HG03565 (cell line): ENCODE results near the gene TCF4.

Experiments used
- ATAC-seq: cut with Tn5 transposase; IDR thresholded peaks from one replicate; pipeline ENCODE4 v1.9.1; 2021; ENCODE audit warnings: mild to moderate bottlenecking, moderate library complexity; ENCODE audit not compliant: unreplicated experiment

Gene TCF4

DNA sequence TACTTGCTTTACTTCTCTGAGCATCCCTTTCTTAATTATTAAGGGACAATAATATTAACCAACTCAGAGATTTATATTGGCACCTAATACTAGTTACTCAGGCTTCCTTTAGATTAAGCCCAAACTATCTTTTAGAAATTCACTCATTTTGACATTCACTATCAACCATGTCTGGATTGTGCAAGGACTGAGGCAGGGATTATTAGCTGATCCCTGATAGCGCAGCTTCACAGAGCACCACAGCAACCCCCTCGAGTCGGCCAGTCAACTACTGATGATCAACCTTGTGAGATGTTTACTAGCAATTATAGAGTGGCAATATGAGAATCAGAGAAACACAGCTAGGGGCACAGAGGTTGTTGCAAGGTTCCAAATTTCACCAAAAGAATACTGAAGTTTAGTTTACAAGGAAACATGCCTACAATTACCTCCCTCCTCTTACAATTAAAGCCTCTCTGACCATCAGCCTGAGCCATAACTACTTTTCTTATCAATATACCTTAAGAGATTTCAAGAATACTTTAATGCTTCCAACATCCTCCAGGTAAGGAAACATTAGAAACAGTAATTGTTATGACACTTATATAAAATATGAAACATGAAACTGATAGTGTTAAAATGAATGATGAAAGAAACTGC lies 191.6 kb downstream of the TCF4 start:
- no peak for ATAC-seq

DNA sequence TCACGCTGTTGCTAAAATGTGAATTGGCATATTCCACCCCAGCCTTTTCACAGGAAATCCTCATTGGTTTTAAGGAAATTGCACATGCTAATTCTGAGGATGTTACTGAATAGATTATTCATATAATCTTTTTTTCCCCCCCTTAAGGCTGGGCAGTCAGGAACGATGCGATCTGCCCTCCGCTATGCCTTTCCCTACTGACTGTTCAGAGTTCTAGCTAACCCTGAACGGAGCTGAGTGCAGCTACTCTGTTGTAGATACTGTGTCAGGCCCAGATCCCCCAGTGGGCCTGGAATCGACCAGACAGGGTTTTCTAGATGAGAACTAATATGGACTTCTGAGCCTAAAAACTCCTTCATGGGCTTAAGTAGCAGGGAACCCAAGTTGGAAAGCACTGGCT lies 192.2 kb downstream of the TCF4 start:
- ATAC-seq: no peak

DNA sequence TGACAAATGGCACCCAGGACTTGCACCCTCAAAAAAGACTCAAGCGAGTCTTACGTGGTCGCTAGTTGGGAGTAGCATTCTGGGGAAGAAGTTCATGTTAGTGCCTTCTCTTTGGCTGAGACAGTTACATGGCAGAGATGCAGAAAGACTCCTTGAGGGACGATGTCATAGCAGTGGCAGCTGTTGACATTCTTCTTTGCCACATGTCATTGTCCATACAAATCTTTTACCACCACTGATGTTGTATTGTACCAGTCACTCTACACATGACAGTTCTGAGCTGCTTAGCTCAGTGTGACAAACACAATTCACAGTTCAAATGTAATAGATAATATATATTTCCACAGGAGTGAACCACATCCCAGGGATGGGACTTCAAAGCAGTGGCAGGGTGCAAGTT lies 197.1 kb downstream of the TCF4 start:
- no peak for ATAC-seq

DNA sequence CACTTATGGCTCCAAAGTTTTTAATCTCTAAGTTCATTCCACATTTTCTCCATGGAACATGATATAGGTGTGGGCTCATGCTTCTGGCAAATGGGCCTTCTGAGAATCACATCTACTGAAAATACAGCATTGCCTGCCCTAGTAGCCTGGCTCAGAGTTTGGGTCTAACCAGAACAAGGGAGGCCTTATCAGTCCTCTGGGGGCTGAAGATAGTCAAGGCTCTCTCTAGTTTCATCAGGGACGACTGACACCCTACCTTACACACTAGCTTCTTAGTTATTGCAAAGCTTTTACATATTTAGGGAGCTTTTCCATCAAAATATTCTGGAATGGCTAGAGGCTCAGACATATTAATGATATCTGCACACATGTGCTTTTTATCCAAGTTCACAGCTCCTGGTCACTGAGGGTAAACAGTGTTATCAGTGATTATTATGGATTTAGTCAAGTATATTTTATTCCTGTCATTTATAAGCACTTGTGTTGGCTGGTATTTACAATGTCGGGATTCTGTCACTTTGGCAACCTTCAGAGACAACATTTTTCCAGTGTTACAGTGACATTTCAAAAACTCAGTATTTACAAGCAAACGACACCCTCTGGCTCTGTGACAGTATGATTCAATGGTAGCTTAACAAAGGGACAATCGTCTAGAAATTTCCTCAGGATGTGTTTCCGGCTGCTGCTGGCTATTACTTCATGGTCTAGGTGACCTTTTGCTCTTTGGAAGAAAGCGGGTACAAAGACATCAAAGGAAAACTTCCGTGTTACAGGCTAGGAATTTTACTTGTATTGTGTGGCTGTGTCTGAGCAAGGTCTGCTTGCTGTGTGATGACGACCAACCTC lies 200.6 kb downstream of the TCF4 start:
- no peak for ATAC-seq

DNA sequence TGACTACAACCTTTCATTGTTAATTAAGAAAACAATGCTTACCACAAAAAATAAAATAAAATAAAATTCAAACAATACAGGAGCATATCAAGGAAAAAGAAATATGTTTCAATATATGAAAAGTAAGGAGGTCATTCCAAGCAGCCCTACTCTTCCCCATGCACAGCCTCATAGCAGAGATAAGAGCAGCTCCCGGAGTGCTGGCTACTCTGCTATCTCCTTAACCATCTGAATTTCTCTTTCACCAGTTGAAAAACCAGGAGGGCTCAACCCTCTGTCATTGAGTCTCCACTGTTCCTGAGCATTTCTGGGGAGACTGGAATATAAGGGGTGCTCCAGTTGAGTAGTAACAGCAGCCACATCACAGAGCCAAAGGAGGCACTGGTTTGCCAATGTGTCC lies 201.4 kb downstream of the TCF4 start:
- ATAC-seq: no peak

DNA sequence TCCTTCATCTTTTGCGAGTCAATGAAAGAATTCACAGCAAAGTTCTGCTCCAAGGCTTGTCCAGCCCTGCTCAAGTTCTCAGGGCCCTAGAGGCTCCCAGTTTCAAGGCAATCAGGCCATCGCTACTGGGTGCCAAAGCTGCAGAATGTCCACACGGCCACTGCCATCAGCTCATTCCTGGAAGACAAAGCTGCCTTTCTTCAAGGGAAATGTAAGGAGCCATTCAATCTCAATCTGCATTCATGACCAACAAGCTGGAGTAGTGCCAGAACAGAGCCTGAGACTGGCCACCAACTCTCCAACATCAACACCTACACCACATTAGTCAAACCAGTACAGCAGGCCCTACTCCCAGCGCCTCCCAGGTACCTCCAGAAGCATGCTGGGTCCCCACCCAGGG lies 202.2 kb downstream of the TCF4 start:
- ATAC-seq: no peak

DNA sequence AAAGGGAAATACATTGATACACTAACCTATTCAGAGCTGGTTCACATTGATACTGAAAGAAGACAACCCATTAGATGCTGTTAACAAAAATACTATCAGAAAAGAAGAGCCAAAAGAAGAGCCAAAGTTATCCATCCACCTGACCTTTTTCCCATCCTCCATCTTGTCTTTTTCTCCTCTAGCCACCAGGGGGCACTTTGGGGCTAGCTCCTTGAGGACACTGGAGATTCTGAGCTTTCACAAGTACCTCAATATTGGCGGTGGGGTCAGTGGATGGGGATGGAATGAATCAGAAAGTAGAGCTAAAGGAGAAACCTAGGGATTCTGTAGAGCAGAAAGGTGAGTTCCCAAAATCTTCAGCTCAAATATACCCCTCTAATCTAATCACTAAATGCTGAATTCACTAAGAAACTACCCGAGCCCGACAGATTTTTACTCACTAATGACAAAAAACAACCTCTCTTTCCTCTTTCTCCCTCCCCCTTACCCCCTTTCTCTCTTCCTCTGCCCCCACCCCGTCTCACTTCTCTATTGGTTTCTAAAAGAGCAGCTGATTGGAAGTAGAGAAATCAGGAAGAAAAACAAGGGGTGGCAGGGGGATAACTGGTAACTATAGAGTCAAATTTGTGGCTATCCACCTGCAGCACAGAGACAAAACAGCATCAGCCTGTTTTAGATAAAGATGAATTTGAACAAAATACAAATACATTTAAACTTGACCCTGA lies 203.3 kb downstream of the TCF4 start:
- ATAC-seq: no peak

DNA sequence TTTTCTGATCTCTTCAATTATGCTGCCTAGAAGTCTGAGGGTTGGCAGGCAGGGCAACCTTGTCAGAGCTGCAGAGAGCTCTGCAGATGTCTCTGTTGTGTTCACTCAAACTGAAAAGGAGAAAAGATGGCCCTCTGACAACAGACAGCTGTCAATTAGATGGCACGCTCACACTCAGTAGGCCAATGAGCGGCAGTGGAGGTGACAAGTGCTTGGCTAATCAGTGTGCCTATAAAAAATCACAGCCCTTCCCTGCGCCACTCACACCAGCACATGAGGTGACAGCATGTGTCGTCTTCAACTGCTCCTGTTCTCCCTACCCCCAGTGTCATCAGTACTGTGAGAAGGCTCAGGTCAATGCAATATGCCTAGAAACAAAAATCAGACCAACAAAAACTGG lies 203.9 kb downstream of the TCF4 start:
- no peak for ATAC-seq

DNA sequence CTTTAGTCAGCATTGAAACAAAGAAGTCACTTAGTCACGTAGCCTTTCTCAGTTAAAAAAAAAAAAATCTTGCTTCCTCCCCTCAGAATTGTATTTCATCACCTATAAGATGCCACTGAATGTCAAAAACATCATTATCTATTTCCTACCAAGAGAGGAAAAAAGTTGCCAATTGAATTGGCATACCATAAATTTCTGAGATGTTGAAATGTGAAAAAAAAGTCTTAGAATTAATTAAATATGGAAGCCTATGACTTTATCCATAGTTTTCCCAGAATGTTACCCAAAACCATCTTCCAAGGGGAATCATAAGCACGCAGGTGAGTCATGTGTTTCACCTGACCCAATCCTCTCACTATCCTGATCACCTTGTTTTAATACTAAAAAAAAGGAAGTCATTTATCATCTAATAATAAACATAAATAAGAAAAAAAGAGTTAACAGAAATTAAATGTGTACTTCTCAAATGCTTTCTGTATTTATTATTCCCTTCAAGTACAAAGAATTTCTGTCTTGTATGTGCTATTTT lies 205.7 kb downstream of the TCF4 start:
- no peak for ATAC-seq

DNA sequence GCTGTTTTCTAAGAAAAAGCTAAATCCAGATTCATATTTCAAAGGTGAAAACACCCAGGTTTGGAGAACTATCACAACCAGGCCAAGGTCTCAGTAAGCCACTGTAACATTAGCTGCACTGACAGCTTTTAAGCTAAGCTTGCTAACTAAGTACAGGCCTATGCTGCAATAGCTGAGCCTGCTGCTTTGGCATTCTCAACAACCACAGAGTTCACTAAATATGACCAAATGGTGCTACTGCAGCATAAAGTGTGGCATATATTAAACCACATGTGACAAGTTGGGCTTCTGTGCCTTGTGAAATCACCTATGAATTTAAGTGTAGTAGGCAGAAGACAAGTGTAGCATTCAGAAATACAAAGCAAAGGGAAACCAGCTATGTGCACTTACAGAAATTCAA lies 206.7 kb downstream of the TCF4 start:
- no peak for ATAC-seq

DNA sequence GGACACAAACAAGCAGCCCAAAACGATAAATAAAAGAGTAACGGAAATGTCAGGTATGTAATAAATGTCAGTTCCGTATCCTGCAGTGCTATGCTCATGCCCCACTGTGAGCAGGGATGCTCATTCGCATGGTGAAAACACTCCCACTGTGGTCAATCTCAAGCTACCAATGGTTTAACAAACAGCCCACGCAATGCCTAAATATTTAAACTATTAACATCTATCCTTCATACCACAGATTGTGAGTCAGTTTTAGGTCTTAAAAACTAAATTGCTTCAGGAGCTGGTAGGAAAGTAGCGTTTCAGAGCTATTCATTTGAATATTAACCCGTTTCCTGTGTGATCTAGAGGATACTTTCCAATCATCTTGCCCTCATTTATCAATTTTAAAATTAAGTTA lies 207.4 kb downstream of the TCF4 start:
- ATAC-seq: no peak

DNA sequence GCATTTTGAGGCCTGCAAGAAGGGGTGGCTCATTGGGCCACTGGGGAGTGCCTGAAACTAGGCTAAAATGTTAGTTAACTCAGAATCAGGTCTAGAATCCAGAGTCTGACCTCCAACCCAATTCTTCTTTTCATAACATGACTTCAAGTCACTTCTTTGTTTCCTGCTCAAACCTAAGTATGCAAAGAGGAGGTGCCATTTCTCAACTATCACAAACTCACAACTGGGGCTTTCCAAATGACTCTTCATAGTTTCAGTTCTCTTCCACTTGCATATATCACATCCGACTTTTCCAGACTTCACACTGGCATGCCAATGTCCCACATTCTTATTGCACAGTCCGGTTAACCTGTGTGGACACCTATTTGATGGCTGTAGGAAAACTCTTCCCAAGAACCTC lies 211.6 kb downstream of the TCF4 start:
- peak; percentile 95 for ATAC-seq

DNA sequence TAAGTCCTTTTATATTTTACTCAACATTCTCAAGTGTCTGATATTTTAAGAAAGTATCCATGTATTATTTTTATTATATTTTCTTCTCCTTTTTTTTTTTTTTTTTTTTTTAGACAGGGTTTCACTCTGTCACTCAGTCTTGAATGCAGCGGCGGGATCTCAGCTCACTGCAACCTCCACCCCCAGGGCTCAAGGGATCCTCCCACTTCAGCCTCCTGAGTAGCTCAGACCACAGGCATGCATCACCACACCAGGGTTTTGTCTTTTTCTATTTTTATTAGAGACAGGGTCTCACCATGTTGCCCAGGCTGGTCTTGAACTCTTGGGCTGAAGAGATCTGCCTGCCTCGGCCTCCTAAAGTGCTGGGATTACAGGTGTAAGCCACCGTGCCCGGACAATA lies 212.1 kb downstream of the TCF4 start:
- no peak for ATAC-seq

DNA sequence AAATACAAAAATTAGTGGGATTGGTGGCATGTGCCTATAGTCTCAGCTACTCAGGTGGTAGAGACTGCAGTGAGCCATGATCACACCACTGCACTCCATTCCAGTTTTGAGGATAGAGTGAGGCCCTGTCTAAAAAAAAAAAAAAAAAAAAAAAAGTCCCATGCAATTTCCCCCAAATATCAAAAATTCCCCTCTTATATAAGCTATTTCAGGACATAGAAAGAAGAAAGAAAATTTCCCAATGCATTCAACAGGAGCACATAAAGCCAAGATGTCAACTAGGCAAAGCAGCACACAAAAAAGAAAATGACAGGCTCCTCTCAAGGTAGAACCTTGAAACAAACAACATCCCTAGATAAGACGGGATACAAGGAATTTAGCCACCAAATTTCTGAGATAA lies 213.3 kb downstream of the TCF4 start:
- ATAC-seq: no peak

DNA sequence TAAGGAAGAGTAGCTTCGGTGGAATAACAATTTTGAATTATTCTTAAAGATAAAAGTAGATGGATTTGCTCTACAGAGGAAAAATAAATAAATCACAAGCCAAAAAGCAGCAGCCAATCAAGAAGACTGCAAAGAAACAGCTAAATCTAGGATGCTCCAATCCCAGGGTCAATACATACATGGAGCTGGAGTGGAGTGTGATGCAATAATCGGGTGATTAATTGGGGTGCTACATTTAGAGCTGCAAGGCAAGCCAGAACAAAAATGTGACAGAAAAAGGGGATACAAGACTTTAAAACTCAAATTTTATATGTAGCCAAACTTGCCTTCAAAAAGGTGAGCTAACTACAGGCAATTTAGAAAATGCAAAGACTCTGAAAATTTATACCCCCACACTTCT lies 215.8 kb downstream of the TCF4 start:
- no peak for ATAC-seq

DNA sequence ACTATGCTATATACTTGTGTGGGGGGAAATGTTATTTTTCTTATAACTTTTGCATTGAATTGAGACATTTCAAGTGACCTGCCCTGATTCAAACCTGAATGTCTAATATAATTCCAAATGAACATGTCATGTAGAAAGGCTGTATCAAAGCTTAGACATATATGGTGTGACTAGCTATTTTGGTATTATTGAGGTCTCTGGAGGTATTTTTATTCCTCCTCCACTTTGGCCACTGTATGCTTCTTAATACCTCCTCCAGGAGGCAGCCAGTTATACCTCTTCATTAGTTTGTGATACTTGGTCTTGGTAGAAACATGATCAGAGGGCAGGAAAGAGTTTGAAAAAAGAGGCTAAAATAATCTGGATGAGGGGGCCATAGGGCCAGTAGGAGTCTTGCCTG lies 217.1 kb downstream of the TCF4 start:
- no peak for ATAC-seq

DNA sequence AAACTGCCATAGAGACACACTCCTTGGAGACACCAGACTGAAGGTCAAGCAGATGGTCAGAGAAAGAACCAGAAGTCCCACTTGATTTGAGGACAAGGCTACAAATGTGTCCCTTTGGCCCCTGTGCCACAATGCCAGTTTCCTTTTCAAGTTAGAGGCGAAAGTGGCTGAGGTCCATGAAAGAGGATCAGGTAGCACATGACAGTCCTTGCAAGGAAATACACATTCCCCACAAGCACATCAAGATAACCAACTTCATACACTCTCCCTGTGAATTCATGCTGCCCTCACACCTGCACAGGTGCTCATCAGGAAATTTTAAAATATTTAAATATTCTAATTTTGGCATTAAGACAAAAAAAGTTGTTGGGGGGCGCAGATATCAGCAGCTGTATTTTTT lies 218.6 kb downstream of the TCF4 start:
- no peak for ATAC-seq

DNA sequence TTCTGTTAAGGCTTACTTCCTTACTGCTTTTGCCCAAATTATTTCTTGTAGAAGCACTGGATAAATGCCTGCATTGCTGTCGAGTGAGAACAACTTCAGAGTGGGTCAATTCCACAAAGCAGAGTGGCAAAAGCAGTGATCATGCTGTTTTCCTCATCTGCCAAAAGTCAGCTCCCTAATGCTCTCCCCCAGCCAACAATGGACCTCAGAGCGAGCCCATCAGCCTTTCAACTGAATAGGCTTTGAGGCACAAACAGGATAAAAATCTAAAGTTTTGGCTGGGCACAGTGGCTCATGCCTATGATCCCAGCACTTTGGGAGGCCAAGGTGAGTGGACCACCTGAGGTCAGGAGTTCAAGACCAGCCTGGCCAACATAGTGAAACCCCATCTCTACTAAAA lies 222.7 kb downstream of the TCF4 start:
- ATAC-seq: no peak

DNA sequence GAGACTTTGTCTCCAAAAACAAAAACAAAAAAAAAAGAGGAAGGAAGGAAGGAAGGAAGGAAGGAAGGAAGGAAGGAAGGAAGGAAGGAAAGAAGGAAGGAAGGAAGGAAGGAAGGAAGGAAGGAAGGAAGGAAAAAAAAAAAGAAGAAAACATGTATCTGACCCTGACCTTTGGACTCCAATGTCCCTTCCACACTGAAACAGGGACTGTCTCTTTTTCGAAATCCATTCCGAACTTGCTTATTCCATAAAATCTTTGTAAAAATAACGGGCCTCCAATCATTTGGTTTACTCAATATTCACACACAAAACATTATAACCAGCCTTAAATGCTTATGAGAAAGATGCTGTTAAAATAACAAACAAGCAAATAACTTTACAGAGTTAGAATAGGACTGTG lies 225.7 kb downstream of the TCF4 start:
- no peak for ATAC-seq

DNA sequence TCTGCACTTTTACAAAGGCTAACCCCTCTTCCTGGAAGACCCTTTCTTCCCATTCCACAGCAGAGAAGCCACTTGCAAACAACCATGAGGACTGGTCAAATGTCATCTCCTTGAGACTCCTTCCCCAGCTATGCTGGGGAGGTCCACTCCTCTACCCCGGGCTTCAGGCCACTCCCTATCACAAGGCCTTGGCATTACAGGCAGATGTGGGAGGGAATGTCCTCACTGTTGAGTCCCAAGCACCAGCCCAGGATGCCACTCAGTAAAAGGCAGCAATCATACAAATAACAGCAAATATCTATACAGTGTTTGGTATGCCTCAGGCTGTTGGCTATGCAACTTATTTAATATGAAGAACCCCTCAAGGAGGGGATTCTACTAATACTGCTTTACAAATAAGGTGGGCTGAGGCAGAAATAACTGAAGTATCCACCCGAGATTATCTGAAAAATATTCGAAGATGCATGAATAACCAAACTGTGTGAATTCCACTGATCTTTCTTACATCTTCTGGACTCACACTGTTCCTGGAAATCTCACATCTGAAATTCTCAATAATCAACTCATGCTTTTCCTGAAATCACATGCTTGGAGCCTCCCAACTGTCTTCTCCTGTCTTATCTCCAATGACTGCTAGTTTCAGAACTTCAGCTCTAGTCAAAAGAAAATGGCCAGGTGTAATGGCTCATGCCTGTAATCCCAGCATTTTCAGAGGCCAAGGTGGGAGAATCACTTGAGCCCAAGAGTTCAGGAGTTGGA lies 226.3 kb downstream of the TCF4 start:
- no peak for ATAC-seq

DNA sequence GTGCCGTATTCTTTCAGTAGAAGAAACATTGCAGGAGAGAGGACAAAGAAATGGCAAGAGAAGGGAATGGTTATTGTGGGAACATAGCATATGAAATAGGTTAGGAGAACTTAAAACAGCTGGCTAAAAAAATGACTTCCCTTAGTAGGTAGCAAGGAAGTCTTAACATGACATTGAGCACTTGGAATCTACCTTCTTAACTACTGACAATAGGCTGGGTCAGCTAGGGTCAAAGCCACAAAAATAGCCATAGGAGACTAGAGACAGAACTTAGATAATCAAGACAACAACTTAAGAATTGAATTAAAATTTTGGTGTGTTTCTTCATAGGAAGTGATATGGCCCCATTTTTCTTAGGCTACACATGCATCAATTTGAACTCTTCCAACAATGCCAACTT lies 227.9 kb downstream of the TCF4 start:
- no peak for ATAC-seq
